ENCODE data around the gene RPTOR.
A peak's percentile ranks its signal among the peaks of the same experiment; 100 is the strongest.

Gene RPTOR

DNA sequence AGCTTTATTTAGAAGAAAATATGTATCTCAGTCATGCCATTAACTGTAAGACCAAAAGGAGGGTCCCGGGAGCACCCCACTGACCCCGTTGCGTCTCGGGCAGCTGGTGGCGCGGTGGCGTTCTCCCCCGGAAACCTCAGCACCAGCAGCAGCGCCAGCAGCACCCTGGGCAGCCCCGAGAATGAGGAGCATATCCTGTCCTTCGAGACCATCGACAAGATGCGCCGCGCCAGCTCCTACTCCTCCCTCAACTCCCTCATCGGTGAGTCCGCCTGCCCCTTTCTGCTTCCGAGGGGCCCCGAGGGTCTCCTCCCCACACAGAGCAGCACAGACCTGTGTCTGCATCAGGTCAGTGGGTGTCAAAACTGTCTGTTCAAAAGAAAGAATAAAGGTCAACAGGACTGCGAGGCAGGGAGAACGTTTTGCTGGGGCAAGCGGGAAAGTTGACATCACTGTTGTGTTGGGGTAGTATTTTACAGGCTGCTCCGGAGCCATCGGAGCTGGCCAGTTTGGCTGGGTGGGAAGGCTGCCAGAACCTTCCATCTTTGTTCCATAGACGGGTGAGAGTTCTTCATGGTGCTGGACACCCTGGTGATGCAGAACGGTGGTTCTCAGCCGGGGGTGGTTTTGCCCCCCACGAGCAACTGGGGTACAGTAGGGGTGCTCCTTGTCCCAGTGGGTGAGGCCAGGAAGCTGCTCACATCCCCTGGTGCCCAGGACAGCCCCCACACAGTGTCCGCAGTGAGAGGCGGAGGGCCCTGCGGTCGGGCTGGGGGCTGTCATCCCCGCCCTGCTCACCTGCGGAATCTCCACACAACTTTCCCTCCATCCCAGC, 349.2 kb downstream of the RPTOR start:
- H3K4me3 ChIP-seq (ENCODE audit: low read depth, low read length), result no peak overlapping the region
- TF ChIP-seq, protein P1, sequence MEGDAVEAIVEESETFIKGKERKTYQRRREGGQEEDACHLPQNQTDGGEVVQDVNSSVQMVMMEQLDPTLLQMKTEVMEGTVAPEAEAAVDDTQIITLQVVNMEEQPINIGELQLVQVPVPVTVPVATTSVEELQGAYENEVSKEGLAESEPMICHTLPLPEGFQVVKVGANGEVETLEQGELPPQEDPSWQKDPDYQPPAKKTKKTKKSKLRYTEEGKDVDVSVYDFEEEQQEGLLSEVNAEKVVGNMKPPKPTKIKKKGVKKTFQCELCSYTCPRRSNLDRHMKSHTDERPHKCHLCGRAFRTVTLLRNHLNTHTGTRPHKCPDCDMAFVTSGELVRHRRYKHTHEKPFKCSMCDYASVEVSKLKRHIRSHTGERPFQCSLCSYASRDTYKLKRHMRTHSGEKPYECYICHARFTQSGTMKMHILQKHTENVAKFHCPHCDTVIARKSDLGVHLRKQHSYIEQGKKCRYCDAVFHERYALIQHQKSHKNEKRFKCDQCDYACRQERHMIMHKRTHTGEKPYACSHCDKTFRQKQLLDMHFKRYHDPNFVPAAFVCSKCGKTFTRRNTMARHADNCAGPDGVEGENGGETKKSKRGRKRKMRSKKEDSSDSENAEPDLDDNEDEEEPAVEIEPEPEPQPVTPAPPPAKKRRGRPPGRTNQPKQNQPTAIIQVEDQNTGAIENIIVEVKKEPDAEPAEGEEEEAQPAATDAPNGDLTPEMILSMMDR (IDR thresholded peaks at IDR 0.05; ENCODE audit: insufficient read depth, low read length, missing control alignments), result no peak
- POLR2A ChIA-PET, result no interaction called here
- CTCF ChIA-PET, result interaction anchor here (0.6 to 2.6 kb wide), 3 partner anchors 28 to 202 kb away, joined by 3 to 8 read pairs (median 3); no protein-coding TSS in a partner anchor
- no peak for DNase-seq (ENCODE audit: low read depth, low spot score)

DNA sequence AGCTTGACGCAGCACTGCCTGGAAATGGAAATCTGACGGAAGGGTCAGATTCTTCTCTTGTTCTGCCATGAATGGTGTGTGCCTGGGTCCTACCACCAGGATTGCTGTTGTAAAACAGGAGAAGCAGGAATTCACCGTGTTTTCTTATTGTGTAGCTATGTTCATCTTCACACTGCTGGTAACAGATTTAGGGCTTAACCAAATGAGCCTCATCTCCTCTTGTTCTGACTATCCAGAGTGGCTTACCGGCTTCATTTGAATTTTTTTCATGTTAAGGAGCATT, 349.7 kb downstream of the RPTOR start:
- TF ChIP-seq, protein P1 (IDR thresholded peaks at IDR 0.05; ENCODE audit: insufficient read depth, low read length, missing control alignments), result no peak
- CTCF ChIA-PET, result interaction anchor here (0.6 to 1.2 kb wide), 2 partner anchors 32 to 201 kb away, joined by 3 read pairs; no protein-coding TSS in a partner anchor

GRCh38 chr17:80894726-80895125, 350.1 kb downstream of the RPTOR start:
- CTCF ChIA-PET, result interaction anchor here (0.6 to 1.2 kb wide), 2 partner anchors 32 to 201 kb away, joined by 3 read pairs; no protein-coding TSS in a partner anchor
- POLR2A ChIA-PET, result no interaction called here
- no peak for DNase-seq (ENCODE audit: low read depth, low spot score)
- no peak overlapping the region for H3K4me3 ChIP-seq (ENCODE audit: low read depth, low read length)
- TF ChIP-seq, protein P1 (IDR thresholded peaks at IDR 0.05; ENCODE audit: insufficient read depth, low read length, missing control alignments), result no peak

More for the DNA sequence above, 349.7 kb downstream of the RPTOR start:
- DNase-seq (ENCODE audit: low read depth, low spot score), result no peak
- no peak overlapping the region for H3K4me3 ChIP-seq (ENCODE audit: low read depth, low read length)
- POLR2A ChIA-PET, result no interaction called here

DNA sequence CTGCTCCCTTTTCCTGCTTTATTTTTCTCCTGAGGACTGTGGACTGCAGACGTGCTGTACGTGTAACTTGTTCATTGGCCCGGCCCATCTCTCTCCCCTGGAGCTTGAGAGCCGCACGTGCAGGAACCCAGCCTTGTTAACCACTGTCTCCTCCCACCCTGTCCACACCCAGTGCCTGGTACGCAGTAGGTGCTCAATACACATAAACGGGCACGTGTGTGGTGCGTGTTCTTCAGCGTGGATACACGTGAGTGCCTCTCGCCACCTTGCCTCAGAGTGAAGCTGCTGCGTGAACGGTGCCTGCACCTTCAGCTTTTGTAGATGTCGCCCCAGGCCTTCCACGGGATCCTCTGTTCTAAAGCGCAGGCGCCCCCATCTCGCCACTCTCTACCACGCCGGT, 350.7 kb downstream of the RPTOR start:
- H3K4me3 ChIP-seq (ENCODE audit: low read depth, low read length), result no peak overlapping the region
- TF ChIP-seq, protein P1 (IDR thresholded peaks at IDR 0.05; ENCODE audit: insufficient read depth, low read length, missing control alignments), result no peak
- CTCF ChIA-PET, result no interaction called here
- POLR2A ChIA-PET, result no interaction called here
- DNase-seq (ENCODE audit: low read depth, low spot score), result no peak

GRCh38 chr17:80898716-80899115, 354.1 kb downstream of the RPTOR start:
- ChIA-PET POLR2A (no interaction called here), CTCF (interaction anchor here (0.6 to 2.3 kb wide), 12 partner anchors 9 to 475 kb away, joined by 3 to 14 read pairs (median 3); no protein-coding TSS in a partner anchor)
- TF ChIP-seq, protein P1 (IDR thresholded peaks at IDR 0.05; ENCODE audit: insufficient read depth, low read length, missing control alignments), result no peak
- no peak for DNase-seq (ENCODE audit: low read depth, low spot score)
- H3K4me3 ChIP-seq (ENCODE audit: low read depth, low read length), result no peak overlapping the region

DNA sequence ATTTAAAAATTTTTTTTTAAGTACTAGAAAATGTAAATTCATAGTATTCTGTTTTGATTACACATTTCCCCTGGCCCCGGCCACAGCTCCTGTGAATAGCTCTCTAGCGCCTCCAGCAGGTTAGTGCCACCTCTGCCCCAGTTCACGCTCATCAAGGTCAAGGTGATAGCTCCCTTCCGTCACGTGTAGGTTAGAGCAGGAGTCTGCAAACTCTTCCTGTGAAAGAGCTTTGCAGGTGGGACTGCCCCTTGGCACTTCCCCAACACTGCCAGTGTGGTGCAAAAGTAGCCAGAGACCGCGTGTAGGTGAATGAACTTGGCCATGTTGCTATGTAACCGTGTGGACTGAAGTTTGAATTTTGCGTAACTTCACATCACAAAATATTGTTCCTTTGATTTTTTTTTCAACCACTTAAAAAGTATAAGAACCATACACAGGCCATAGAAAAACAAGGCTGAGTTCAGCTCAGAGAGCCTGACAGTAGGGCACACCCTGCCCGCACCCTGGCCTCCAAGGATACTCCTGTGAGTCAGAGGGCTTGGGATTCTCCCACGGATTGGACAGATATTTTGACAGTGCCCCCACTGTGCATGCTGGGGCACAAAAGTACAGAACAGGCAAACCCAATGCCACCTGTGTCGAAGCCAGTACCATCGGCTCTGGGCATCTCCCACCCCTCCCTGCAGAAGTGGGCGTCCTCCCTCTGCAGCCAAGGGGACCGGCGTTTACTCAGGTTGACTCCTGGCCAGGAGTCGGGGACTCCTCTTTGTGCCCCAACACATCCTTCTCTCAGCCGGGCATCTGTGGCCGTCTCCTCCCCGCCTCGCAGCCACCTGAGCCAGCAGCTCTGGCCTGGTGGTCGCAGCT, 355.0 kb downstream of the RPTOR start:
- TF ChIP-seq, protein P1 (IDR thresholded peaks at IDR 0.05; ENCODE audit: insufficient read depth, low read length, missing control alignments), result peak; percentile 49
- CTCF ChIA-PET, result interaction anchor here (0.6 to 2.3 kb wide), 13 partner anchors 9 to 475 kb away, joined by 3 to 14 read pairs (median 3); no protein-coding TSS in a partner anchor
- no peak for DNase-seq (ENCODE audit: low read depth, low spot score)
- H3K4me3 ChIP-seq (ENCODE audit: low read depth, low read length), result no peak overlapping the region
- POLR2A ChIA-PET, result interaction anchor here (0.6 kb wide), 1 partner anchor 16 kb away, joined by 3 read pairs; no protein-coding TSS in a partner anchor
